Stimulated activated CD4-positive, alpha-beta T cell treated with anti-CD3 and anti-CD28 coated beads, Interleukin-1b, Interleukin-23, amount 100 ng/mL, for 4 hours (primary cell): ENCODE measurements around the gene KRTAP16-1.

Source experiments
- DNase-seq, 2 donors: peaks; one replicate each; pipeline ENCODE4 v3.0.0-alpha.2; 2020; ENCODE audit warnings: low read depth in 2 of 2

Gene KRTAP16-1

DNA sequence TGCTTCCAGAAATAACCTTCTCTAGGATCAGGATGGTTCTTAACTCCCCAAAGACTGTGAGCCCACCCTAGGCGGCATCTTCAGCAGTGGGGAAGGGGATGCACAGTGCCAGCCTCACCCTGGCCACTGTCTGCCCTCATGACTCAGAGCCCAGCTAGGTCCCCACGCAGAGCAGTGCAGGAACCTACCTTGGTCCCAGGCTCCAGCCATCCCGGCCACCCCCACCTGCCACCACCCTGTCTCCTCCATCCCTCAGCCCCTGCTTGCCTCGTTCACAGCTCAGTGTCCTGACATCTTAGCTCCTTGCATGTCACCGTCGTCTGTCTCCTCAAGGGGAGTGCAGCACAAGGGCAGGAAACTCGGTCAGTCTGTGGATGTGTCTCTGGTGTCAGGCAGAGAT, 22.5 kb upstream of the KRTAP16-1 start:
- DNase-seq: no peak

DNA sequence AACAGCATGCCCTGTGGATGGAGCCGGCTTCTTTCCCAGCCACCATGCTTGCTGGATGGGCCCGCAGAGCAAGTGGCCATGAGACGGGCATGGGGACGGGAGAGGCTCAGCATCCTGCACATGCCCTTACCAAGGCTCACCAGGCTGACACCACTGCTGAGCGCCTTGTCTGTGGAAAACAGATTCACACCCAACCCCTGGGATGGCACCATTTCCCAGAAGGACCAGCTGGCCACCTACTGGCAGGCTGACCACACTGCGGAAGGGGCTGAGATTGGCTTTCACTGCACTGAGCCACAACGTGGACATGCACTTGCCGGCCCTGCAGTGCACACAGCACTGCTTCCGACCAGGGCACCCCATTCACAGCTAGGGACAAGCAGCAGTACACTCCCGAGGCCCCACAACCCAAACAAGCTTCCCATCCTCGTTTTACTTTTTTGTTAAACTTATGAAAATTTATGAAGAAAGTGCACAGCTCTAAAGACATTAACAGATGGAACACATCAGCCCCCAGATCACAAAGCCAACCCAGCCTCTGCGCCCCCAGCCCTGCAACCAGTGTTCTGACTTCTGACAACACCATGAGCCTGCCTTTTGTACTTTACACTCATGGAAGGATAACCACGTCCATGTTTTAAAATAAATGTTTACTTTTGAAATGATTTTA, 20.3 kb upstream of the KRTAP16-1 start:
- no peak for DNase-seq

DNA sequence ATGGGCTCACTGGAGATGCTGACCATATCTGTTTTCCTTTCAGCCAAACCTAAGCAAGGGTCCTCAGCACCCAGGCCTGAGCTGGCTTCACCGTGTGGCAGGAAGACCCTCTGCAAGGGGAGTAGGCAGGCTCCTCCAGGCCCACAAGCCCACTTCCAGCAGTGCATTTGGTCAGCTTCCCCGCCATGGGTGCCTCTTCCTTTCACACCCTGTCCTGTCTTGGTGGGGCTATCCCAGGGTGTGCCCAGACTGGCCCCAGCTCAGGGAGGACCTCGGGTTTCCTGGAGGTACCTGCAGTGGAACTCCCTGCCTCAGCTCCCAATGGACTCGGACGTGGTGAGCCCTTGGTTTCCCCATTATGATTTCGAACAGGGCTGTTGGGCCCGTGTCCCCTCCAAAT, 19.1 kb upstream of the KRTAP16-1 start:
- DNase-seq: no peak

DNA sequence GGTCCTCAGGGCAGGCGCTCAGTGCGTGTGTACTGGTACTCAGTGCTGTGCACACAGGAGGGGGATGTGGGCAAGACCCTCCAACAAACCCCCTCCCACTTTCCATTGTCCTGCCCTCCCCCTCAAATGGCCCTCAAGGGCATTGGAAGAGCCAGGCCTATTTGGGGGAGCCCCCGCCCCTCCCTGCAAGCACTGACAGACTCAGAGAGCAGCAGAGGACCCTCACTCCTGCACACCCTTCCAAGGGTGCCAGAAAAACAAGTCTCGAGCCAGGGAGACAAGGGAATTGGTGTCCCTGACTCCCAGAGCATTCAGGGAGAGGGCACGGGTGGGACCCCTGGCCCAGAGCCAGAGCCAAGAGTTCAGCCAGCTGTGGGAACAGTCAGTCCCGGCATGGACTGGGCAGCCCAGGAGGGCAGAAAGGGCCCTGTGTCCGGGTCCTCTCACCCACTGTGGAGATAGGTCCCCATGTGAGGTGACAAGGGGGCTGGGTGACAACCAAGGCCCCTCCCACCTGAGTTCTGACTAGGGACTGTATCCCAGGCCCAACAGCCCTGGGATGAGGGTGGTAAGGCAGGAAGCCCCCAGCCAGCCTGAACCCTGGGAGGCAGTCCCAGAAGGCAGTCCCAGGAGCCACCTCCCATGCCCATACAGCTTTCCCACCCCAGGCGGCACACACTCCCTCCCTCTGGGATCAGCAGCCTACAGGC, 18.5 kb upstream of the KRTAP16-1 start:
- no peak for DNase-seq

DNA sequence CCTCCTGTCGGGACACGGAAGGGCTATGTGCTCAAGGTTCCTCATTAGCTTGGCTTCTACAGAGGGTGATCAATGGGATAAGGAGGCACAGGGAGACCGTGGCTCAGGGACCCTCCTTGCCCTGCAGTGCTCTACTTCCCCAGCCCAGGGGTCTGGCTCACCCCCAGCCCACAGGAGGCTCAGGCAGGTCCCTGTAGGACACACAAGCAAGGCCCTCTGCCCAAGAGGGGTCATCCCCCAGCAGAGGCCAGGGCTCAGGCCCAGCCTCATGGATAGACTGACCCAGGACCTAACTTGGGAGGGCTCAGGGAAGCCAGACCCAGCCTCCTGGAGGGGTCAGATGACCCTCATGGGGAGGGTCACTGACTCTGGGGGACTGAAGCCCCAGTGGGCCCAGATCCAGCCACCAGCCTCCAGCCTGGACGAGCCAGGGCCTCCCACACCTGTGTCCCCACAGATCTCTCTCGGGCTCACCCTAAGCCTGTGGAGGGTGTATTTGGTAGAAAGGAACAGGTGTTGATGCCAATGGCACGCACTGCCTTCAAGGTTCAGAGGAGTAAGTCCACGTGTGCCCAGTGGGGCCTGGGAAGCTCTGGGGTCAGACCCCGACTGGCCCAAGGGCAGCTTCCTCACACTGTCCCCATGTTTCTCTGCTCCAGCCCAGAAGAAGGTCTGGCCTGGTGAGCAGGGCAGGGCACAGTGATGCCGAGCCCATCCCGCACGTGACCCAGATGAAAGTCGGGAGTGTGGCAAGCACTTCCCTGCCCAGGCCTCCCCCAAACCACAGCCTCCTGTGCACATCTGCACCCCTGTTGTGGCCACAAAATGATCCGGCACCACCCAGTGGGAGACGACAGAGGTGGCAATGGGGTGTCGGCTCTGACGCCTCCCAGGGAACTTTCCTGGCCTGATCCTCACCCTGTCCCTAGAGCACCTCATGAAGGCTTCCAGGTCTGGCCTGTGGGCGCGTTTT, 17.4 kb upstream of the KRTAP16-1 start:
- no peak for DNase-seq

DNA sequence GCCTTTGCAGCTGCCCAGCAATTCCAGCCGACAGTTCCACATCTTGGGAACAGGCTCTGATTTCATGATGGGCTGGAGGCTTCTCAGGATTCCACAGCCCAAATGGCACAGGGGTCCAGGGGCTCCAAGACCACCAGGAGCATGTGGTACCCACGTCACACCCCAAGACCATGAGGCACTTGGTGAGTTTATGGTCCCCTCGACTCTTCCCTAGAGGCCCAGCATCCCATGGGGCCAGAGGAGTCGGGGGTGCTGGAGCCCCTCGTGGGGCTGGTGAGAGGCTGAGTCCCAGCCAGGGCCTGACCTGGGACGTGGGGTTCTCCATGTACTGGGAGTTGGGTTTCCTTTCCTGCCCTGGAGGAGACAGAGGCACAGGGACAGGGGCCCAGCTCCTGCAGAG, 16.5 kb upstream of the KRTAP16-1 start:
- DNase-seq: no peak

DNA sequence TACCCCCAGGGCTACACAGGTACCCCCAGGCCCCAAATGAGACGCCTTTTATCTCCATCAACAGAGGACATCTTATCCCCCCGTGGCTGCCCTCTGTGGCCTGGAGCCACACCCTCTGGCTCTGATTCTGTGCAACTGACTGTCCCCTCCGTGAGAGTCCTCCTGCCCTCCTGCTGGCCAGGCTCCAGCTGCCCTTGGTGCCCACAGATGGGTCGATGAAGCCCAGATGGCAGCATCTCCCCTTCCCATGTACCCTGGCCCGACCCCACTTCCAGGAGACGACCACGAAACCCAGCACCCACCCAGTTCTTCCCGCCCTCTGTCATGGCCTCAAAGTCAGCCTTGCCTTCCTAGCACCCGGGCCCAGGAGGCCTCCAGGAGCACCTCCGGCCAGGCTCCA, 16.0 kb upstream of the KRTAP16-1 start:
- DNase-seq: no peak

DNA sequence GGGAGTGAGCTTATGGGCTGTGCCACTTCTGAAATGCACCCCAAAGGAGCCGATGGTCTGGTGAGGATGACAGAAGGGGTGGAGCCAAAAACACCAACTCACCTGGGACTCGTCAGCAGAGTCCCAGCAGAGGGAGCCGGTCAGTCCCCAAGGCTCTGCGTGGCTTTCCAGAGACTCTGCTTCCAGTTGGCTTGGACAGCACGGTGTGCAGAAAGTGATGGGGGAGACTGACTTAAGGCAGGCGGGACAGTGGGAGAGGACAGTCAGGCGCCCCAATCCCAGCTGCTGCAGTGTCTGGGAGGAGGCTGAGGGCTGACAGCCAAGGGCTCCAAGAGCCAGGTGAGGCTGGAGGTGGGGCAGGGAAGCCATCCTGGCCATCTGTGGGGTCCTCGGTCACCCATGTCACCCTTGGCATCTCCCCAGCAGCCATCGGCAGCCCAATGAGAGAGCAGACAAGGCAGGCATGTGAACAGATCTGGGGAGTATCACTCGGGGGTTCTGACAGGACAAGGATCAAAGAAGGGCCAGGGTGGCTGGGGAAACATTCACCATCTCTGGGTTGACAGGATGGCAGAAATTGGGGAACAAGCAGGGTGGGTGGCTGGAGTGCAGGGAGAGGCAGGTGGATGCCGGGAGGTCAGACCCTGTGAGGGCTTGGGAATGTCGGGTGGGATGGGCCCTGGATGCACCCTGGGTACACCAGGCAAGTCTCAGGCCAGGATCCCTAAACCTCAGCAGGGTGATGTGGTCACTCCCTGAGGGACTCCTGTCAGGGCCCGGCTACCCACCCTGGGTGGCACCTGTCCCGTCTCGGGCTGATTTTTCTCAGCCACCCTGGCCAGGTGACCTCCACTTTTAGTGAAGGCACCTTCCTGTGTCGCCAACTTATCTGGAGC, 15.3 kb upstream of the KRTAP16-1 start:
- DNase-seq: no peak

DNA sequence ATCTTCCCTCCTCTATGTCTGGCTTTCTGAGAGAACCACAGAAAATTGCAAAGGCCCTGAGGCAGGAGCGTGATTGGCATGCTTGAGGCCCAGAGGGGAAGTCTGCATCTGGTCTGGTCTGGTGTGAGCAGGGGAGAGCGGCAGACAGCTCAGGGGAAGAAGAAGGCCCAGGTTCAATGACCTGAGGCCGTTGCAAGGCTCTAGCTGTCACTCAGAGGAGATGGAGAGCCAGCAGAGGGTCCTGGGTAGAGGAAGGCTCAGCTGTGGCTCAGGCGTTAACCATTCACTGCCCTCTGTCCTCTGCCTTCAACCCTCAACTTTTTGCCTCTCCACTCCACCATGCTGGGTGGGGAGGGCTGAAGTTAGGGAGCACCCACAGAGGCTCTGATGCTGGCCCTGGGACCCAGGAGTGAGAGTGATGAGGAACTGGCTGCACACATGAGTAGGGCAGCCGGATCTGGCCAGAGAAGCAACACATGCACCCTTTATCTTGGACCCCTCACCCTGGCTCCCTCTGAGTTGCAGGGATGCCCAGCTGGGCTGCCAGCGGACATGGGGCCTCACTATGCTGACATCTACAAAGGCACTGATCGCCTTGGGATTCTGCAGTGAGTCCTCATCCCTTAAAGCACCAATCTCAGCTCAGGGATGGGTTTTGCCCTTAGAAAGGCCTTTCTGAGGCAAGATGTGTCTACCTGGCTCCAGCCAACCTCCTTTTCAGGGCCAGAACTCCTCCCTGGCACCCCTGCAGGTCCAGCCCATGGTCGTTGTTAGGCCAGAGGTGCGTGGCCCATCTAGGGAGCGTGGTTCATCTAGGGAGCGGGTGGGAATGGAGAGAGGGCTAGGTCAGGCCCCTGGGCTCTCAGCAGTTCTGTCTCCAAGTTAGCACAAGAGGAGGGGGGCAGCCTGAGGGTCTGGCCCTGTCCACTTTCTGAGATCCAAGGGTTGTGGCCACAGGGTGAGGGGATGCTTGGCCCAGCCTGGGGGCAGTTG, 14.1 kb upstream of the KRTAP16-1 start:
- no peak for DNase-seq

DNA sequence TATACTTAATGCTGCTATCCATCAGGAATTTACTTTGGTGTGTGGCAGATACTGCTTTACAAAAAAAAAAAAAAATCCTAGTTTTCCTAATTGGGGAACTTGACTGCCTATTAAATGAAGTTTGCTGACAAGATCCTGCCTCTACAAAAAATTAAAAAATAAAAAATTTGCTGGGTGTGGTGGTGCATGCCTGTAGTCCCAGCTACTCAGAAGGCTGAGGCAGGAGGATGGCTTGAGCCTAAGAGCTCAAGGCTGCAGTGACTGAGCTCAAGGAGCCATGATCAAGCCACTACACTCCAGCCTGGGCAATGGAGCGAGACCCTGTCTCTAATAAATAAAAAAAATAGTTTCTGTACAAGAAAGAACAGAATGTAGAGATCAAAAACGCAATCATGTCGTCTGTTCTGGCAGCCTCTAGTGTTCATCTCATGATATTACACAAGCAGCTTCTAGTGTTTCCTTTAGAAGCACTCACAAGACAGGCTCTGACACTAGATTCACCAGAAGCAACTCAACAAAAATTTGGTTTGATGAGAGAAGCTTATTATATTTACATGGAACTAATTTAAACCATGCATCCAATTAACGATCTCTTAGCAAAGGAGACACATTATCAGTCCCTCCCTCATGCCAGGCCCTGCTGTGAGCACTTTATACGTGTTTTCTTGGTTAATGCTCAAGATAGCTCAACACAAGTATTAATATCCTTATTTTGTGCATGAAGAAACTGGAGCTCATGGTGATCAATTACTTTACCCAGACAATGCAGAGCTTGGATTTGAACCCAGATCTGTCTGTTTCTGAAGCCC, 13.2 kb upstream of the KRTAP16-1 start:
- DNase-seq: no peak

DNA sequence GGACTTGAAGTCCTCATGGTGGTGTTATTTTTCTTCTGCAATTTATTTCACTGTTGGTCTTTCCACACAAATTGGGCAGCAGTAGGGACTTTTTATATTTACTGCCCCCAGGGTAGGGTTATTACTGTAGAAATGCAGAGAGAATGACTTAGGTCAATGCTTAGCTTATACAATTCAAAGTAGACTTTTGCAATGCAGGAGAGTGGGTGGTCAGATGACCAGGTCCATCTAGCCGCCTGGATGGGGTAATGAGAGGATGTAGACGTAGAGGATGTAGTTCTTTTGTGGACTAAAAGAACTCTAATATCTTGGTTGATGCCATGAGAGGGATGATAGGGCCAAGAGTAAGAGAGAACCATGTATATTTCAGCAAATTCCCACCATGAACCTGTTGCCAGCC, 9.1 kb upstream of the KRTAP16-1 start:
- DNase-seq: no peak

DNA sequence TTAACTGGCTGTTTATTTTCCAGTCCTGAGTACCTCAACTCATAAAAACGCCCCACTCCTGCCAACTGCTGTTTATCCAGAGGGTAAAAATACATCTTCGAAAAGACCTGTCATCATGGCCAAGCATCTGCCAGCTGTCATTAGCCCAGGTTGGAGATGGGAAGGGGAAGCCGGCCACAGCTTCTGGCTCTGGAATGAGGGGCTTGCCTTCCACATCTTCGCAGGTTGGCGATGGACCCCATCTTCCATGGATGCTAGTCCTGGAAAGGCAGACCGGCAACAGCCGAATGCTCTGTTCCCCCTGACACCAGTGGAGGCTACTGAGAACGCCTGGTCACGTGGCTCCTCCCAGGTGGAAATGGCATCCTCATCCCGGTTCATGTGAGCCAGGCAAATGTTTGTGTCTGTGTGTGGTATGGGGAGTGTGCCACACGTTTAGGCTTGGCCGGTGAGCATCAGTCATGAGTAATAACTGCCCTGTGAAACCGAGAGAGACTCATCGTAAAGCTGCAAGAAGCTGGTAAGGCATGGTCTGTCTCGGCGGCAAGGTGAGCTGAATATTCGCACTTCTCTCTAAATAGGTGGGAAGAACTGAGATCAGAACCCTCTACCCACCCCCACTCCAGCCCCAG, 6.8 kb upstream of the KRTAP16-1 start:
- DNase-seq: no peak

DNA sequence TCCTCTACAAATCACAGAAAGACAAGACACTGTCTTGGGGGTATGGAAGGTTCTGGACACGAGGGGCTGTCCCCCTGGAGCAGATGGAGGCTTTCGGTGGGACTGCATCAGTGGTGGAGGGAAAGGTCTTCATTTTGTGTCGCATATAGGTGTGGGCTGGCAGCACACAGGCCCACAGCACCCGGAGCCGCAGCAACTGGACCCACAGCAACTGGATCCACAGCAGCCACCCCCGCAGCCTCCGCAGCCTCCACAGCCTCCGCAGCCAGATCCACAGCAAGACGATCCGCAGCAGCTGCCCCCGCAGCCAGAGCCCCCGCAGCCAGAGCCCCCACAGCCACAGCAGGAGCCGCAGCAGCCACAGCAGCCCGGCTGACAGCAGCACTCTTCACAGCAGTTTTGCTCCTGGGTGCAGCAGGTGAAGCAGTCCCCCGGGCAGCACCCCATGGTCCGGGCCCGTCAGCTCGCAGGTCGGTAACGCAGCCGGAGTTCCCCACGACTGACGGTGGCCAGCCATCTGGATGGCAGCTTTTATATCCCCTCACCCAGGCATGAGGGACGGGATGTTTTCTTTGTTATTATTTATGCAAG, 6.2 kb upstream of the KRTAP16-1 start, which contains the start of gene KRTAP17-1:
Gene KRTAP17-1, minus strand, starts transcription at position 507 of the 591 bp plus-strand sequence. Its CDS starts 60 bp downstream, at position 447.
- DNase-seq: no peak

DNA sequence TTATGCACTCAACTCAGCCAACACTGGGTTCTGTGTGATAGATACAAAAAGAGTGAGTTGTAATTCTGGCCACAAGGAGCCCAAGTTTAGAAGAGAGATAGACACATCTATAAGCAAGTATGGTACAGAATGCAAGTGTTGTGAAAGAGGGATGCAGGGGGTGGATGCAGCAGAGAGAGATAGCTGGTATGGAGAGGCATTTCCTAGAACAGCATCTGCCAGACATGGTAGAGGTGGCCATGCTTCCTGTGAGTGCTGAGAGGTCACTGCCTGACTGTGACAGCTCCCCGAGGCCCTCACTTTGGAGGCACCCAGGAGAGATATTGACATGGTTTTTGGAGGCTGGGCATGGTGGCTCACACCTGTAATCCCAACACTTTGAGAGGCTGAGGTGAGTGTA, 2.0 kb upstream of the KRTAP16-1 start:
- no peak for DNase-seq

DNA sequence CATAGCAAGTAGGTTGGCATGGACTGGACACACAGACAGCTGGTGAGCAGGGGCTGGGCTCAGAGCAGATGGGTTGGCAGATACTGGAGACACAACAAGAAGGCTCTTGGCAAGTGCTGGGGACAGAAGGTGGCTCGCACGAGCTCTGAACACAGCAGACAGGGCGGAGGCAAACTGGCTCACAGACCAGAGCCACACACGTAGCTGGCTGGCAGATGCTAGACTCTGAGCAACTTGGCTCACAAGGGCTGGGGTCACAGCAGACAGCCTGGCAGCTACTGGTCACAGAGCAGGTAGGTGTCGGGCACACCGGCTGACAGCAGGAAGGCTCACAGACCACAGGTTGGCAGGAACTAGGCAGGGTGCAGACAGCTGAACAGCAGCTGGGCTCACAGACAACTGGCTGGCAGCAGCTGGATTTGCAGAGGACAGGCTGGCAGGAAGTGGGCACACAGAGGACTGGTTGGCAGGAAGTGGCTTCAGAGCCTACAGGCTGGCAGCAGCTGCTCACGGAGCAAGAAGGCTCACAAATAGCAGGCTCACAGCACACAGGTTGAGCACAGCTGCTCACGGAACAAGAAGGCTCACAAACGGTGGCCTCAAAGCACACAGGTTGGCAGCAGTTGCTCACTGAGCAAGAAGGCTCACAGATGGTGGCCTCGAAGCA, 725 bp downstream of the KRTAP16-1 start:
- peak; percentile 23 to 32 for DNase-seq

DNA sequence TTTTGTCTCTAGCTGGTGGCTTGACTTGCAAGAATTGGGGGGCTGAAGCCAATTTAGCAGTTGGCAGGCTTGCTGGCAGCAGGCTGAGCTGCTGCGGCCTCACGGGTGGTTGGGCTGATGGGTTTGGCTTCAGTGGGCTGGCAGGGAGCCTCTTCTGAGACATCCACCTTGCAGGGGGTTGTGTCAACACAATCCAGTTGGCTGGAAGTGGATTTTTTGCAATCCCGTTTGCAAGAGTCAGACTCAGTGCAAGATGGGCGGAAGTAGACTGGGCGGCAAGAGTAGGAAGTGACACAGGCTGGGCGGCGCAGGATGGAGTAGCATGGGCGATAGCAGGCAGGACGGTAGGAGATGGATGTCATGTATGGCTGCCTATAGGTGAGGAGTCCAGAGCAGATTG, 1.5 kb downstream of the KRTAP16-1 start:
- DNase-seq: no peak

DNA sequence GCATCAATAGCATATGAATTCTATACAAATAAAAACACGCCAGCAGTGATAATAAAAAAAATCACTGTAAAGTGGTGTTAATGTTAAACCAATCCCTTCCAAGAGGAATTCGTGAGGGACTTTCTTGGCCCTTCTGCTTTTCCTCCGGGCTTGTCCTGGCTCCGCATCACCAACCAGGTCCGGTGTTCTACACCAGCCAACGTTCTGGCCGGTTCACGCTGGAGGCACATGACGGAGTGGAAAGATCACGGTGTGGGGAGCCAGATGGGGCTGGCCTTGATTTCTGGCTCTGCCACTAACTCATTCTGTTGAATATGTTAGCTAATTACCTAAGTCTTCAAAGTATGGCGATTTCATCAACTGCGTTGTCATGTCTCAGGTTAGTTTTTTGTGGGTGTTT, 5.0 kb downstream of the KRTAP16-1 start:
- DNase-seq: no peak

DNA sequence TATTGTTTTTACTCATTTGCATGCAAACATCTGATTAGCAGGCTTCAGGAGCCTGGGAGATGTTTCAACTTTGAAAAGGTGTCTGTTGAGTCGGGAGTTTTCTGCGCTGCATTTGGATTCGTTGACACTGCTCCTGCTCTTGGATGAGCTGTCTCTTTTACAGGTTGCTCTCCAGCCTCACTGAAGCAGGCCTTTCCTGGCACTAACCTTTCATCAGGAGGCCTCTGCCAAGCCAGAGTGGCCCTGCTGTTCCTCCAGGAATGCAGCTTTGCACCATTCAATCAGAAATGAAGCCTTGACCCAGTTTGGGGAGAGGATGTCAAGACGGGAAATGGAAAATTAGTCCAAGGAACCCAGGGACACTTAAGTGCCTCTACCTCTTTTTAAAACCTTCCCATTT, 6.1 kb downstream of the KRTAP16-1 start:
- no peak for DNase-seq
